Esophagus squamous epithelium (tissue), 5 donors: ENCODE measurements around the gene GLIS2. TPM values are rescaled to one million over a fixed set of nuclear protein-coding genes. Genes with fewer than 3 reads are reported as not detected.

Experiments
- DNase-seq: peaks from one replicate; lab custom pipeline; 2025; lab: John Stamatoyannopoulos, UW
- H3K27ac ChIP-seq, 4 donors: fragments of 200-600 bp; sonication (generic); one replicate each; pipeline ENCODE4 v1.5.1; 2016 to 2019; ENCODE audit warnings: mild to moderate bottlenecking in 1 of 4
- H3K27me3 ChIP-seq, 4 donors: fragments of 200-600 bp; sonication (generic); 1 replicate in 3 of 4; 2 replicates in 1 of 4; pipeline versions ENCODE4 v1.5.1 to v1.6.0; 2017 to 2021; ENCODE audit warnings: antibody characterized with exemption in 1 of 4
- H3K36me3 ChIP-seq, 3 donors: fragments of 200-600 bp; sonication (generic); one replicate each; pipeline ENCODE4 v1.5.1; 2016 to 2019
- H3K4me1 ChIP-seq, 3 donors: fragments of 200-600 bp; sonication (generic); one replicate each; pipeline ENCODE4 v1.5.1; 2017 to 2019
- H3K4me3 ChIP-seq, 4 donors: fragments of 200-600 bp; sonication (generic); 1 replicate in 3 of 4; 2 replicates in 1 of 4; pipeline ENCODE4 v1.5.1; 2016 to 2019; ENCODE audit warnings: mild to moderate bottlenecking in 2 of 4, moderate library complexity in 1 of 4
- H3K9me3 ChIP-seq, 3 donors: fragments of 200-600 bp; sonication (generic); one replicate each; pipeline ENCODE4 v1.5.1; 2016 to 2019
- CTCF ChIP-seq, 6 experiments: fragments of 450-650 bp in 4 of 6; fragments of 200-600 bp in 2 of 6; sonication (generic) in 2 of 6; IDR thresholded peaks; one replicate each; pipeline ENCODE4 v1.5.1; 2016 to 2019; ENCODE audit warnings: antibody characterized with exemption in 6 of 6, mild to moderate bottlenecking in 4 of 6, moderate library complexity in 4 of 6
- POLR2A ChIP-seq, 4 donors: fragments of 450-650 bp; IDR thresholded peaks; one replicate each; pipeline ENCODE4 v1.6.1; 2017; ENCODE audit warnings: antibody characterized with exemption in 4 of 4, mild to moderate bottlenecking in 4 of 4, moderate library complexity in 3 of 4
- WGBS, 2 donors: methylation state at CpG; one replicate each; pipeline ENCODE4 v1.1.5; 2018; 5-methylcytosine and 5-hydroxymethylcytosine counted together
- intact Hi-C: fragments of 100-400 bp; cut with DNase I; formaldehyde crosslinking; loops from one replicate; pipeline ENCODE4 v1.15.0; 2022
- total RNA-seq, 4 donors: library from RNA; depleted of rRNA; stranded (reverse); fragments of >200 nt; gene quantifications; one replicate each; pipeline ENCODE4 v1.1.0, GENCODE V29; 2016
- donor health status: DM: yes; HTN: yes; CAD: no.

GLIS2 gene
- 1 to 10 TPM in 1 of 4 donors, under 1 TPM in 3; 0.30 to 1.7 (median 0.67) TPM for total RNA-seq

- peaks cover 43 to 68% (median 49%) of the 10 kb centered on the region in 3 donors for H3K4me1 ChIP-seq
- intact Hi-C loops = no loop called here
- no CpG with 5 or more reads among the region's 115 CpGs for WGBS, 2 donors
Measured at GRCh38 chr16:4315186-4316107, at the start of gene GLIS2. GLIS2 (plus strand) TSS chr16:4316067; CDS start chr16:4332281, 16,214 bp downstream.

DNA sequence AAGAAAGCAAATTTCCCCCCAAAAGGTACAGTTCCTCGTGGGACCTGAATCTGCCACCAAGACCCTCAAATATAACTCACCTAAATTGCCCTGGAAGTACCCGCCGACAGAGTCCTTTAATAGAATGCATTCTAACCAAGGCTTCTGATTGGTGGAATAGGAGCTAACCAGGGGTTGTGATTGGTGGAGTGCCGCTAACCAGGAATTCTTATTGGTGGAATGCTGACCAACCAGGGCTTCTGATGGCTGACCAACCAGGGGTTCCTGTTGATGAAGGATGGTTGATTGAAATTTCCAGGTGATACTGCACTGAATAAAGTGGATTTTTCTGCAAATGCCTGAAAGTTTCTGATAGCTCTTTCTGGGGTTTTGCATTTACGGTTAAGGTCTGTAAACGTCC lies 49.5 kb upstream of the GLIS2 start:
- Histone ChIP-seq H3K36me3 (peaks cover 0 to 19% (median 9%) of the 10 kb centered on the region in 3 donors), H3K9me3 (no peaks in the 10 kb centered on the region), H3K4me3 (no peak overlapping the region), H3K27ac (no peak overlapping the region), H3K27me3 (no peaks in the 10 kb centered on the region), H3K4me1 (peaks cover 8 to 34% (median 15%) of the 10 kb centered on the region in 3 donors)
- no peak for DNase-seq
- WGBS, 2 donors = 85 to 97% methylated on average over 6 of the region's 6 CpGs
- no peak for TF ChIP-seq CTCF (IDR thresholded peaks at IDR 0.05)
- TF ChIP-seq POLR2A (IDR thresholded peaks at IDR 0.05) = no peak
- intact Hi-C loops = no loop called here

More at GRCh38 chr16:4315186-4316107, at the start of gene GLIS2:
- Histone ChIP-seq H3K4me3 (peak within 1 kb of the TSS; percentile 47 to 89 (median 60)), H3K27ac (peak within 1 kb of the TSS; percentile 75 to 98 (median 82)), H3K36me3 (no peaks in the 10 kb centered on the region), H3K9me3 (no peaks in the 10 kb centered on the region), H3K27me3 (peaks cover 0 to 61% (median 2%) of the 10 kb centered on the region in 4 donors)
- TF ChIP-seq POLR2A (IDR thresholded peaks at IDR 0.05) = peak in 1 of 4 donors; percentile 43
- no peak for TF ChIP-seq CTCF (IDR thresholded peaks at IDR 0.05)
- DNase-seq = no peak

- H3K36me3 ChIP-seq = peaks cover 0 to 4% (median 0%) of the 10 kb centered on the region in 3 donors
- H3K27me3 ChIP-seq = no peaks in the 10 kb centered on the region
- no peak overlapping the region for H3K4me3 ChIP-seq
- no peak overlapping the region for H3K27ac ChIP-seq
- intact Hi-C loops = no loop called here
- peaks cover 8 to 33% (median 11%) of the 10 kb centered on the region in 3 donors for H3K4me1 ChIP-seq
- H3K9me3 ChIP-seq = no peaks in the 10 kb centered on the region
- TF ChIP-seq CTCF (IDR thresholded peaks at IDR 0.05) = no peak
- TF ChIP-seq POLR2A (IDR thresholded peaks at IDR 0.05) = no peak
- DNase-seq = no peak
- 65 to 68% methylated on average over 5 of the region's 5 CpGs for WGBS, 2 donors
Measured at GRCh38 chr16:4270091-4270490, 45.8 kb upstream of the GLIS2 start.

DNA sequence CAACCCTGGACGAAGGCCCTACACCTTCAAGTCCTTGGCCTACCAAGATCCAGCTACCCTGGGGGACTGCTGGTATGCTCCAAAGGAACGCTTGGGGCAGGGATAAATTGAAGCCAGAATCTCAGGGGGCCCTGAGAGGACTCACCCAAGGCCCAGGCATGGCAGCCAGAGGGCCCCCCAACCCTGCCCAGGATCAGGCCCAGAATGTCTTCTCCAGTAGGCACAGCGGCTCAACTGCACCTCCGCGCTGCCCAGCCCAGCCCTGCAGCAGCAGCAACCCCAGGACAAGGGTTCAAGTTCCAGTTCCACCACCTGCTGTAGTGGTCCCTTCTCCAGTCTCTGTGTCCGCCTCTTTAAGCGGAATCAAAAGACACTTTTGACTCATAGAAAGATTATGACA lies 45.3 kb upstream of the GLIS2 start:
- H3K27ac ChIP-seq = no peak overlapping the region
- intact Hi-C loops = no loop called here
- no peak for DNase-seq

More for the DNA sequence above, 45.3 kb upstream of the GLIS2 start:
- Histone ChIP-seq H3K9me3 (no peaks in the 10 kb centered on the region), H3K36me3 (peaks cover 0 to 3% (median 0%) of the 10 kb centered on the region in 3 donors), H3K4me1 (peaks cover 8 to 33% (median 11%) of the 10 kb centered on the region in 3 donors), H3K27me3 (no peaks in the 10 kb centered on the region), H3K4me3 (peak overlapping the region in 3 of 4 donors; percentile 89 to 99 (median 94))
- WGBS, 2 donors = 60% methylated on average over 2 of the region's 7 CpGs; no CpG with 5 or more reads in 1 of the 2 donors
- TF ChIP-seq CTCF (IDR thresholded peaks at IDR 0.05) (peak in 1 of 6 experiments; percentile 5), POLR2A (IDR thresholded peaks at IDR 0.05) (no peak)
